ENCODE measurements around the gene EHD4.

Gene EHD4

GRCh38 chr15:41853831-41854230, 118.5 kb downstream of the EHD4 start:
- no peak for DNase-seq

- DNase-seq, result no peak
These were observed 119.4 kb downstream of the EHD4 start for GRCh38 chr15:41852736-41853590.

- DNase-seq, result no peak
These were observed 120.5 kb downstream of the EHD4 start for GRCh38 chr15:41851755-41852370.

GRCh38 chr15:41851167-41851523, 121.2 kb downstream of the EHD4 start:
- DNase-seq, result no peak

GRCh38 chr15:41850482-41851166, 121.7 kb downstream of the EHD4 start:
- no peak for DNase-seq

- no peak for DNase-seq
These were observed 122.5 kb downstream of the EHD4 start for GRCh38 chr15:41849861-41850260.

GRCh38 chr15:41849204-41849603, 123.2 kb downstream of the EHD4 start:
- no peak for DNase-seq

- DNase-seq, result peak; percentile 3
These were observed 123.7 kb downstream of the EHD4 start for GRCh38 chr15:41848631-41849030.

- DNase-seq, result no peak
These were observed 124.4 kb downstream of the EHD4 start for GRCh38 chr15:41847981-41848380.

- no peak for DNase-seq
These were observed 125.2 kb downstream of the EHD4 start for GRCh38 chr15:41847206-41847605.
